H1 (cell line): ENCODE results near the gene ZNF394.

Experiments used
- JUND ChIP-seq: IDR thresholded peaks from 2 replicates; pipeline ENCODE4 v1.6.1; 2011; ENCODE audit warnings: mild to moderate bottlenecking, improper control_type of control experiment, low read length
- NRF1 ChIP-seq: IDR thresholded peaks from 2 replicates; pipeline ENCODE4 v1.6.1; 2011; ENCODE audit warnings: mild to moderate bottlenecking, low read depth, low read length, improper control_type of control experiment
- POLR2A ChIP-seq, 2 experiments: IDR thresholded peaks; 1 replicate in 1 of 2; 2 replicates in 1 of 2; pipeline ENCODE4 v1.6.1; 2011; ENCODE audit warnings: low read depth in 2 of 2, low read length in 2 of 2, mild to moderate bottlenecking in 2 of 2; ENCODE audit errors: control extremely low read depth in 1 of 2
- POLR2AphosphoS5 ChIP-seq: IDR thresholded peaks from 2 replicates; pipeline ENCODE4 v1.6.1; 2011; ENCODE audit warnings: low read depth, low read length
- RAD21 ChIP-seq, 2 experiments: IDR thresholded peaks in 1 of 2; conservative IDR thresholded peaks in 1 of 2; 2 replicates each; pipeline ENCODE4 v1.6.1; 2011; ENCODE audit warnings: low read depth in 2 of 2, low read length in 2 of 2, improper control_type of control experiment in 1 of 2, inconsistent platforms in 1 of 2, mild to moderate bottlenecking in 1 of 2, moderate library complexity in 1 of 2
- RFX5 ChIP-seq: IDR thresholded peaks from 2 replicates; pipeline ENCODE4 v1.6.1; 2011; ENCODE audit warnings: low read depth, low read length, improper control_type of control experiment, borderline replicate concordance
- RXRA ChIP-seq: IDR thresholded peaks from 2 replicates; pipeline ENCODE4 v1.6.1; 2011; ENCODE audit warnings: low read depth, mild to moderate bottlenecking, low read length, moderate library complexity; ENCODE audit not compliant: insufficient read depth
- SRF ChIP-seq: IDR thresholded peaks from 2 replicates; pipeline ENCODE4 v1.6.1; 2011; ENCODE audit warnings: mild to moderate bottlenecking, low read depth, low read length, moderate library complexity
- ZNF274 ChIP-seq: IDR thresholded peaks from 2 replicates; pipeline ENCODE4 v1.7.0; 2012; ENCODE audit warnings: low read length, borderline replicate concordance; ENCODE audit errors: extremely low read depth
- TF ChIP-seq, protein P1 (sequence below): IDR thresholded peaks from 2 replicates; pipeline ENCODE4 v1.6.1; 2012; ENCODE audit warnings: inconsistent platforms
- TF ChIP-seq, protein P2 (sequence below), 3 experiments: IDR thresholded peaks; 1 replicate in 2 of 3; 2 replicates in 1 of 3; pipeline versions ENCODE4 v1.5.1 to v1.6.1; 2011; ENCODE audit warnings: low read length in 3 of 3, mild to moderate bottlenecking in 3 of 3, inconsistent platforms in 2 of 3, low read depth in 1 of 3, moderate library complexity in 1 of 3; ENCODE audit not compliant: insufficient read depth in 1 of 3; ENCODE audit errors: control extremely low read depth in 1 of 3
- TF ChIP-seq, protein P3 (sequence below): IDR thresholded peaks from 2 replicates; pipeline ENCODE4 v1.6.1; 2011; ENCODE audit warnings: low read depth, mild to moderate bottlenecking, low read length; ENCODE audit not compliant: insufficient read depth

DNA sequence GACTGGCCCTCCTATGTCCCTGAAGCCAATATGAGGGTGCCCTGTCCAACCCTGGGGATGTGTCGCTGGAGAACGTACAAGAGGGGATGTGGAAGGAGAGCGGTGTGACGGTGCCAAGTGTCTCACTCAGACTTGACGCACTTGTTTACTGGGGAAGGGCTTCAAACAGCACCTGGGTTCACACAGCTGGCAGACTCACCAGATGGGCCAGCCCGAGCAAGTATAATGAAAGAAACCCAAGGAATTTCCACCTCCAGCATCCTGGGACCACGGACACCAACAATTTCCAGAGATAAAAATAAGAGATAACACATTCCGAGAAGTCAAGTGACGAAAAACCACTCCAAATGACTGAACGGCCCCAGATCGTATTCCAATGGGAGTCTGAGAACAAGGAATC, 39.4 kb downstream of the ZNF394 start:
- TF ChIP-seq, protein P1, sequence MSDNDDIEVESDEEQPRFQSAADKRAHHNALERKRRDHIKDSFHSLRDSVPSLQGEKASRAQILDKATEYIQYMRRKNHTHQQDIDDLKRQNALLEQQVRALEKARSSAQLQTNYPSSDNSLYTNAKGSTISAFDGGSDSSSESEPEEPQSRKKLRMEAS, result no peak
- TF ChIP-seq, protein P2, sequence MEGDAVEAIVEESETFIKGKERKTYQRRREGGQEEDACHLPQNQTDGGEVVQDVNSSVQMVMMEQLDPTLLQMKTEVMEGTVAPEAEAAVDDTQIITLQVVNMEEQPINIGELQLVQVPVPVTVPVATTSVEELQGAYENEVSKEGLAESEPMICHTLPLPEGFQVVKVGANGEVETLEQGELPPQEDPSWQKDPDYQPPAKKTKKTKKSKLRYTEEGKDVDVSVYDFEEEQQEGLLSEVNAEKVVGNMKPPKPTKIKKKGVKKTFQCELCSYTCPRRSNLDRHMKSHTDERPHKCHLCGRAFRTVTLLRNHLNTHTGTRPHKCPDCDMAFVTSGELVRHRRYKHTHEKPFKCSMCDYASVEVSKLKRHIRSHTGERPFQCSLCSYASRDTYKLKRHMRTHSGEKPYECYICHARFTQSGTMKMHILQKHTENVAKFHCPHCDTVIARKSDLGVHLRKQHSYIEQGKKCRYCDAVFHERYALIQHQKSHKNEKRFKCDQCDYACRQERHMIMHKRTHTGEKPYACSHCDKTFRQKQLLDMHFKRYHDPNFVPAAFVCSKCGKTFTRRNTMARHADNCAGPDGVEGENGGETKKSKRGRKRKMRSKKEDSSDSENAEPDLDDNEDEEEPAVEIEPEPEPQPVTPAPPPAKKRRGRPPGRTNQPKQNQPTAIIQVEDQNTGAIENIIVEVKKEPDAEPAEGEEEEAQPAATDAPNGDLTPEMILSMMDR (IDR thresholded peaks at IDR 0.05; ENCODE audit: control extremely low read depth in 1 of 3, insufficient read depth in 1 of 3, low read depth in 1 of 3, low read length in 3 of 3), result no peak
- TF ChIP-seq ZNF274 (no peak), POLR2A (IDR thresholded peaks at IDR 0.05; ENCODE audit: control extremely low read depth in 1 of 2, low read depth in 2 of 2, low read length in 2 of 2) (0 out of 3 replicates have a peak, but pooled peaks of 1 of the 2 experiments have one; percentile 23), SRF (no peak), RFX5 (no peak), RAD21 (IDR thresholded peaks at IDR 0.05 in 1 of 2, conservative IDR thresholded peaks at IDR 0.05 in 1 of 2; ENCODE audit: low read depth in 2 of 2, low read length in 2 of 2) (no peak), JUND (no peak), NRF1 (no peak), RXRA (no peak), POLR2AphosphoS5 (peak; percentile 43; the same call in 1 of the 2 replicates)
- TF ChIP-seq, protein P3, sequence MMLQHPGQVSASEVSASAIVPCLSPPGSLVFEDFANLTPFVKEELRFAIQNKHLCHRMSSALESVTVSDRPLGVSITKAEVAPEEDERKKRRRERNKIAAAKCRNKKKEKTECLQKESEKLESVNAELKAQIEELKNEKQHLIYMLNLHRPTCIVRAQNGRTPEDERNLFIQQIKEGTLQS, result no peak
